ENCODE measurements around the gene FJX1.
"Not testable (repeated sequence)": the region's sequence is repeated elsewhere in the genome, so short reads cannot be mapped to it uniquely, and the experiment has no call there.

The FJX1 gene

GRCh38 chr11:35626501-35626900, 8.2 kb downstream of the FJX1 start:
- in situ Hi-C loops (cut with MboI; ENCODE audit: low sequenced_read_pairs) = no loop called here

GRCh38 chr11:35629511-35629910, 11.3 kb downstream of the FJX1 start:
- in situ Hi-C loops (cut with MboI; ENCODE audit: low sequenced_read_pairs) = no loop called here

GRCh38 chr11:35629914-35630313, 11.7 kb downstream of the FJX1 start:
- in situ Hi-C loops (cut with MboI; ENCODE audit: low sequenced_read_pairs) = no loop called here

- in situ Hi-C loops (cut with MboI; ENCODE audit: low sequenced_read_pairs) = no loop called here
Measured at GRCh38 chr11:35631891-35632290, 13.6 kb downstream of the FJX1 start.

- in situ Hi-C loops (cut with MboI; ENCODE audit: low sequenced_read_pairs) = no loop called here
Measured at GRCh38 chr11:35632301-35632700, 14.0 kb downstream of the FJX1 start.

- in situ Hi-C loops (cut with MboI; ENCODE audit: low sequenced_read_pairs) = no loop called here
Measured at GRCh38 chr11:35633827-35634423, 15.7 kb downstream of the FJX1 start.

- in situ Hi-C loops (cut with MboI; ENCODE audit: low sequenced_read_pairs) = no loop called here
Measured at GRCh38 chr11:35635933-35636332, 17.7 kb downstream of the FJX1 start.

- in situ Hi-C loops (cut with MboI; ENCODE audit: low sequenced_read_pairs) = no loop called here
Measured at GRCh38 chr11:35639591-35640179, 21.4 kb downstream of the FJX1 start.

GRCh38 chr11:35641171-35641897, 23.1 kb downstream of the FJX1 start:
- in situ Hi-C loops (cut with MboI; ENCODE audit: low sequenced_read_pairs) = no loop called here

GRCh38 chr11:35641964-35642363, 23.7 kb downstream of the FJX1 start:
- in situ Hi-C loops (cut with MboI; ENCODE audit: low sequenced_read_pairs) = no loop called here

GRCh38 chr11:35647421-35648093, 29.3 kb downstream of the FJX1 start:
- in situ Hi-C loops (cut with MboI; ENCODE audit: low sequenced_read_pairs) = no loop called here

- in situ Hi-C loops (cut with MboI; ENCODE audit: low sequenced_read_pairs) = no loop called here
Measured at GRCh38 chr11:35650006-35650405, 31.7 kb downstream of the FJX1 start.

GRCh38 chr11:35650467-35650866, 32.2 kb downstream of the FJX1 start:
- in situ Hi-C loops (cut with MboI; ENCODE audit: low sequenced_read_pairs) = no loop called here

- in situ Hi-C loops (cut with MboI; ENCODE audit: low sequenced_read_pairs) = no loop called here
Measured at GRCh38 chr11:35651263-35651662, 33.0 kb downstream of the FJX1 start.

GRCh38 chr11:35652786-35653185, 34.5 kb downstream of the FJX1 start:
- in situ Hi-C loops (cut with MboI; ENCODE audit: low sequenced_read_pairs) = not testable (repeated sequence)

- in situ Hi-C loops (cut with MboI; ENCODE audit: low sequenced_read_pairs) = no loop called here
Measured at GRCh38 chr11:35654711-35655110, 36.5 kb downstream of the FJX1 start.

- in situ Hi-C loops (cut with MboI; ENCODE audit: low sequenced_read_pairs) = no loop called here
Measured at GRCh38 chr11:35655254-35655653, 37.0 kb downstream of the FJX1 start.

GRCh38 chr11:35655856-35656255, 37.6 kb downstream of the FJX1 start:
- in situ Hi-C loops (cut with MboI; ENCODE audit: low sequenced_read_pairs) = no loop called here

GRCh38 chr11:35658020-35658948, 40.0 kb downstream of the FJX1 start:
- in situ Hi-C loops (cut with MboI; ENCODE audit: low sequenced_read_pairs) = no loop called here

- in situ Hi-C loops (cut with MboI; ENCODE audit: low sequenced_read_pairs) = no loop called here
Measured at GRCh38 chr11:35661534-35661933, 43.3 kb downstream of the FJX1 start.

Measured in HL-60/S4 treated with retinoic acid at 250 ng/mL for 4 days and 3 days (cell line).